Spleen (tissue), 7 donors: ENCODE data around the gene GNPTG.

ENCODE experiments used
- CTCF ChIP-seq, 11 experiments: fragments of 200-600 bp in 7 of 11; fragments of 450-650 bp in 4 of 11; sonication (generic) in 4 of 11; IDR thresholded peaks in 8 of 11; conservative IDR thresholded peaks in 3 of 11; 1 replicate in 7 of 11; 2 replicates in 4 of 11; pipeline versions ENCODE4 v1.4.0 to v1.8.0; 2016 to 2021; ENCODE audit warnings: antibody characterized with exemption in 11 of 11, inconsistent platforms in 4 of 11, mild to moderate bottlenecking in 1 of 11
- POLR2A ChIP-seq, 3 donors: fragments of 450-650 bp; IDR thresholded peaks; one replicate each; pipeline ENCODE4 v1.5.1; 2017; ENCODE audit warnings: antibody characterized with exemption in 3 of 3, mild to moderate bottlenecking in 1 of 3
- donor health status: DM: no; HTN: no; CAD: no; lungs with moderate emphysema.
- donor health status: DM: no; HTN: no; CAD: no.
- donor health status: DM: no; HTN: no; CAD: no.

- TF ChIP-seq CTCF (IDR thresholded peaks at IDR 0.05 in 8 of 11, conservative IDR thresholded peaks at IDR 0.05 in 3 of 11) (no peak), POLR2A (IDR thresholded peaks at IDR 0.05) (no peak)
Observed at GRCh38 chr16:1343428-1344242, 8.1 kb upstream of the GNPTG start.
